NOMO-1 treated with DMSO at 0.1 percent for 48 hours (cell line): ENCODE measurements around the gene CALR.
"Not testable (repeated sequence)": the region's sequence is repeated elsewhere in the genome, so short reads cannot be mapped to it uniquely, and the experiment has no call there.

Source experiments
- DNase-seq: peaks from one replicate; lab custom pipeline; 2025; ENCODE audit not compliant: unreplicated experiment; lab: John Stamatoyannopoulos, UW

The CALR gene

DNA sequence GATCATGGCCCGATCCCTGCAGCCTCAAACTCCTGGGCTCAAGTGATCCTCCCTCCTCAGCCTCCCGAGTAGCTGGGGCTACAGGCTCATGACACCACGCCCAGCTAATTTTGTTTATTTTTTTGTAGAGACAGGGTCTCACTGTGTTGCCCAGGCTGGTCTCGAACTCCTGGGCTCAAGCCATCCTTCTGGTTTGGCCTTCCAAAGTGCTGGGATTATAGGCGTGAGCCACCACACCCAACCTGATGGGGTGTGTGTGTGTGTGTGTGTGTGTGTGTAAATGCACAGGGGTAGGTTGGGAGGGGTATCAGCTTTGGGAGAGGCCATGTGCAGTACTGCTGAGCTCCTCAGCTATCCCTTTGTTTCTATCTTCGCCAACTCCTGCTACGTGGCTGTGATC, 37.7 kb downstream of the CALR start:
- DNase-seq = not testable (repeated sequence)

- DNase-seq = no peak
These were observed 41.6 kb downstream of the CALR start for GRCh38 chr19:12979974-12980373.

- DNase-seq = no peak
These were observed 44.2 kb downstream of the CALR start for GRCh38 chr19:12982648-12983047.

DNA sequence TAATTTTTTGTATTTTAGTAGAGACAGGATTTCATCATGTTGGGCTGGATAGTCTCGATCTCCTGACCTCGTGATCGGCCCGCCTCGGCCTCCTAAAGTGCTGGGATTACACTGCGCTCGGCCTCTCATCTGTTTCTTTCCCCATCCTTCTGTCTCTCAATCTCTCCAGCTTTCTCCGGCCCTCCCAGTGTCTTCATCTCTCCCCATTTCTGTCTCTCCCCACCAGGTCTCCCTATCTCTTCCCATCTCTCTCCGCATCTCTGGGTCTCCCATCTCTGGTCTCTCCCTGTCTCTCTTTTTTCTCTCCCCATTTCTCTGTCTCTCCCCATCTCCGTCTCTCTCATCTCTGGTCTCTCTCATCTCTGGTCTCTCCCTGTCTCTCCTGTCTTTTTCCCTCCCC, 44.7 kb downstream of the CALR start:
- no peak for DNase-seq

- peak; percentile 64 for DNase-seq
These were observed 45.2 kb downstream of the CALR start for GRCh38 chr19:12983542-12984142.

DNA sequence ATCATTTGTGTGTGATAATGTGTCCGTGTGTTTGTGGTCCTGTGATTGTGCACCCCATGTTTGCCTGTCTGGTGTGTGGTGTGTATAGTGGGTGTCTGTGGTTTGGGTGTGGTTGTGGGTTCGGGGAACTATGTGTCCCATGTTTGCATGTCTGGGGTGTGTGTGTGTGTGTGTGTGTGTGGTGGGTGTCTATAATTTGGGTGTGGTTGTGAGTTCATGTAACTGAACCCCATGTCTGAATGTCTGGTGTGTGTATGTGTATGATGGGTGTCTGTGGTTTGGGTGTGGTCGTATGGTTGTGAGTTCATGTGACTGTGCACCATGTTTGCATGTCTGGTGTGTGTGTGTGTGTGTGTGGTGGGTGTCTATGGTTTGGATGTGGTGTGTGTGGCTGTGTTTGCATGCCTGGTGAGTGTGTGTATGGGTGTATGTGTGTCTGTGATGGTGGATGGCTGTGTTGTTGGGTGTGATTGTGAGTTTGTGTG, 45.8 kb downstream of the CALR start:
- DNase-seq = no peak

GRCh38 chr19:12984683-12985048, 46.3 kb downstream of the CALR start:
- DNase-seq = no peak

GRCh38 chr19:12985049-12985776, 46.8 kb downstream of the CALR start:
- peak; percentile 13 for DNase-seq

DNA sequence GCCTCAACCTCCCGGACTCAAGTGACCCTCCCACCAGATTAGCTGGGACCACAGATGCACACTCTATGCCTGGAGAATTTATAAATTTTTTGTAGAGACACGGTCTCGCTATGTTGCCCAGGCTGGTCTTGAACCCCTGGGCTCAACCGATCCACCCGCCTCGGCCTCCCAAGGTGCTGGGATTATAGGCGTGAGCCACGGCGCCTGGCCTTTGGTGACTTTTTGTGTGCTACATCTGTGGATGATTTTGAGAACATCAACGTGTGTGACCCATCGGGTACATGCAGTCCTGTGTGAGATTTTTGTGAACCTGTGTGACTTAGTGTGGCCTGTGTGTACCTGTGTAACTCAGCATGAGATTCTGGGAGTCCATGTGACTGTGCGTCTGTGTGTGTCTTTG, 48.3 kb downstream of the CALR start:
- DNase-seq = no peak

- DNase-seq = no peak
These were observed 48.8 kb downstream of the CALR start for GRCh38 chr19:12987190-12987589.

DNA sequence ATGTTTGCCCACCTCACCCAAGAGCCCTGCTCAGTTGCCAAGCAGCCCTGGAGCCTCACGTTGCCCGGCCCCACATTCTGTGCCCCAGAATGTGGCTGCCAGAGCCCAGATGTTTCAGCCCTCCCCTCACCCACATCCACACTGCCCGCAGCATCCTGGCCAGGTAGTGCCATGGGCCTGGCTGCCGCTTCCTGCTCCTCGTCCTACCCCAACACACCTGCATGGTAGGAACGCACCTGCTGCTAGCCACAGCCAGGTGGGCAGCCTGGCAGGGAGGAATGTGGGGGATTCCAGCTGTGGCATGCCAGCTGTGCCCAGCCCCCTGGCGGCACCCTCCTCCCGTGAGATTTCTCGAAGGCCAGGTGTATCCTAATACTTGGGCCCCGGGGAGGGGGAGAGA, 49.4 kb downstream of the CALR start:
- DNase-seq = no peak

- no peak for DNase-seq
These were observed 52.0 kb downstream of the CALR start for GRCh38 chr19:12990431-12990830.

DNA sequence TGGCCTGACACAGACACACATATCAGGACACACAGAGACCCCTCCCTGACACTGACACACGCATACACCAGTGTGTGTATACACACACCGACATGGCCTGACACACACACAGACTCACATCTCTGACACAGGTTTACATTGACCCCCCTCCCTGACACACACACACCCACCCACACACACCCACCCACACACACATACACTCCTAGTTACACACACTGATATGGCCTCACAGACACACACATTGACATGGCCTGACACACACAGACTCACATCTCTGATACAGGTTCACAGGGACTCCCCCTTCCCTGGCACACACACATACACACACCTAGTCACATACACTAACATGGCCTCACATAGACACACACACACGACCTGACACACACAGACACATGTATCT, 52.4 kb downstream of the CALR start:
- no peak for DNase-seq

- DNase-seq = no peak
These were observed 52.9 kb downstream of the CALR start for GRCh38 chr19:12991296-12991695.

DNA sequence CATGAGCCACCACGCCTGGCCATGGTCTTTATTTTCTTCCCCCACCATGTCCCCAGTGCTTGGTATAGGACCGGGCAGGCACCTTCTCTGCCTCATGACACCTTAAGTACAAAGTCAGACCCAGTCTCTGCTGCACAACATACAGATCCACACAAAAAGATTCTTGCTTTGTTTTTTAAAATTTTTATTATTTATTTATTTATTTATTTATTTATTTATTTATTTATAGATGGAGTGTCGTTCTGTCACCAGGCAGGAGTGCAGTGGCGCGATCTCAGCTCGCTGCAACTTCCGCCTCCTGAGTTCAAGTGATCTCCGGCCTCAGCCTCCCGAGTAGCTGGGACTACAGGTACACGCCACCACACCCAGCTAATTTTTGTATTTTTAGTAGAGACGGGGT, 54.3 kb downstream of the CALR start:
- no peak for DNase-seq

- DNase-seq = no peak
These were observed 55.2 kb downstream of the CALR start for GRCh38 chr19:12993562-12993961.
